Cardiac fibroblast (primary cell): ENCODE measurements around the gene SSH2.
"Not testable (repeated sequence)": the region's sequence is repeated elsewhere in the genome, so short reads cannot be mapped to it uniquely, and the experiment has no call there.

Experiments used
- DNase-seq, 2 donors: peaks; one replicate each; pipeline versions ENCODE4 v3.0.0 to v3.0.0-alpha.2; 2010; ENCODE audit warnings: low read depth in 2 of 2
- H3K4me3 ChIP-seq, 2 donors: replicated peaks in 1 of 2; 1 replicate in 1 of 2; 2 replicates in 1 of 2; pipeline ENCODE4 v1.5.1; 2011; ENCODE audit warnings: low read depth in 2 of 2, low read length in 2 of 2, mild to moderate bottlenecking in 2 of 2, moderate library complexity in 1 of 2
- CTCF ChIP-seq: IDR thresholded peaks from one replicate; pipeline ENCODE4 v1.5.1; 2011; ENCODE audit warnings: low read depth, mild to moderate bottlenecking, low read length, inconsistent platforms

The SSH2 gene

GRCh38 chr17:29862127-29862526 is 67.9 kb downstream of the SSH2 start:
- H3K4me3 ChIP-seq = no peak overlapping the region
- no peak for TF ChIP-seq CTCF
- no peak for DNase-seq

GRCh38 chr17:29859445-29859844 is 70.6 kb downstream of the SSH2 start:
- not testable (repeated sequence) for H3K4me3 ChIP-seq, DNase-seq

GRCh38 chr17:29857823-29858222 is 72.2 kb downstream of the SSH2 start:
- DNase-seq = no peak
- TF ChIP-seq CTCF = no peak
- no peak overlapping the region for H3K4me3 ChIP-seq

GRCh38 chr17:29857105-29857504 is 72.9 kb downstream of the SSH2 start:
- H3K4me3 ChIP-seq, DNase-seq: not testable (repeated sequence)

- TF ChIP-seq CTCF = no peak
- DNase-seq = peak; percentile 59 to 77
- no peak overlapping the region for H3K4me3 ChIP-seq
Measured at GRCh38 chr17:29855686-29856085, 74.3 kb downstream of the SSH2 start.

GRCh38 chr17:29848737-29849136 is 81.3 kb downstream of the SSH2 start:
- TF ChIP-seq CTCF = no peak
- DNase-seq = peak in 1 of 2 donors; percentile 27

GRCh38 chr17:29847527-29848400 is 82.3 kb downstream of the SSH2 start:
- no peak overlapping the region for H3K4me3 ChIP-seq
- TF ChIP-seq CTCF = no peak
- DNase-seq = peak; percentile 26 to 57

More at GRCh38 chr17:29848737-29849136, 81.3 kb downstream of the SSH2 start:
- no peak overlapping the region for H3K4me3 ChIP-seq

- no peak for DNase-seq
- H3K4me3 ChIP-seq = no peak overlapping the region
- TF ChIP-seq CTCF = no peak
Measured at GRCh38 chr17:29847118-29847517, 82.9 kb downstream of the SSH2 start.
